ENCODE results near the gene KIF18B.

GRCh38 chr17:44983563-44983962 lies 36.0 kb upstream of the KIF18B start:
- TF ChIP-seq CTCF (IDR thresholded peaks at IDR 0.05) = no peak
- TF ChIP-seq EZH2 (IDR thresholded peaks at IDR 0.05; ENCODE audit: borderline replicate concordance, insufficient read depth, low read depth, low read length, poor library complexity, severe bottlenecking) = no peak
